ENCODE measurements around the gene PRKAR1B. TPM values are rescaled to one million over a fixed set of nuclear protein-coding genes. Genes with fewer than 3 reads are reported as not detected.

The PRKAR1B gene
- total RNA-seq, 1 experiment from 2014 or later = 24.8 TPM

DNA sequence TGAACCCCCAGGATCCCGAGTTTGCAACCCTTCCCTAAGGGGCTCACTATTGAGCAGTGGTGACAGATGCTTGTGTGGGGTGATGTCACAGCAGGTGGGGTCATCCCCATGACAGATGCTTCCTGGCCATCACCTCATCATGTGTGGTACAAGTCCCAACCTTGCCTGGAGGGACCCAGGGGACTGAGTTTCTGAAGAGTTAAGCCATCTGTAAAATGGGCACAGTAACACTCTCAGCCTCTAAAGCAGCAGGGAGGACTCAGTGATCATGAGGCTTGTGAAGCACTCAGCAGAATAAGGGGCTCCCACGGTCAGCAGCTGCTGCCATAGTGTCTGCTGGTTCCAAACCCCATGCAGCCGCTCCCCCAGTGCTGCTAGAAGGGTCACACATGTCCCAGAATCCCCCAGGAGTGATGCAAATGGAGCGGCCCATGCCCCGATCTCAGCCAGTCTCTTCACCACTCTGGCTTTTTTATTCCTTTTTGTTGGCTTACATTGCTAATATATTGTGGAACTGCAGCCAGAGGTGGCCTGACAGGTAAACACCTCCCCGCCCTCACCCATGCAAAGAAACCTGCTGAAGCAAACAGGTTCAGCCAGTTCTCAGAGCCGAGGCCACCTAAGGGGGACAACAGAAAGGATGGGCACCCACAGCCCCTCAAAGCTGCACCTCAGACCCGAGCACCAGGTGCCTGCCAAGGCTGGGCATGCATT lies 105.4 kb downstream of the PRKAR1B start:
- Mint-ChIP-seq H3K36me3 (ENCODE audit: insufficient read depth, unreplicated experiment) (no peaks in the 10 kb centered on the region), H3K4me3 (ENCODE audit: low read depth, unreplicated experiment) (no peak overlapping the region), H3K27me3 (ENCODE audit: unreplicated experiment) (no peaks in the 10 kb centered on the region), H3K27ac (ENCODE audit: unreplicated experiment) (no peak overlapping the region), H3K4me1 (ENCODE audit: low read depth, unreplicated experiment) (peaks cover 7% of the 10 kb centered on the region), H3K9me3 (ENCODE audit: low read depth, unreplicated experiment) (peaks cover 13% of the 10 kb centered on the region)
- TF ChIP-seq, protein P1, sequence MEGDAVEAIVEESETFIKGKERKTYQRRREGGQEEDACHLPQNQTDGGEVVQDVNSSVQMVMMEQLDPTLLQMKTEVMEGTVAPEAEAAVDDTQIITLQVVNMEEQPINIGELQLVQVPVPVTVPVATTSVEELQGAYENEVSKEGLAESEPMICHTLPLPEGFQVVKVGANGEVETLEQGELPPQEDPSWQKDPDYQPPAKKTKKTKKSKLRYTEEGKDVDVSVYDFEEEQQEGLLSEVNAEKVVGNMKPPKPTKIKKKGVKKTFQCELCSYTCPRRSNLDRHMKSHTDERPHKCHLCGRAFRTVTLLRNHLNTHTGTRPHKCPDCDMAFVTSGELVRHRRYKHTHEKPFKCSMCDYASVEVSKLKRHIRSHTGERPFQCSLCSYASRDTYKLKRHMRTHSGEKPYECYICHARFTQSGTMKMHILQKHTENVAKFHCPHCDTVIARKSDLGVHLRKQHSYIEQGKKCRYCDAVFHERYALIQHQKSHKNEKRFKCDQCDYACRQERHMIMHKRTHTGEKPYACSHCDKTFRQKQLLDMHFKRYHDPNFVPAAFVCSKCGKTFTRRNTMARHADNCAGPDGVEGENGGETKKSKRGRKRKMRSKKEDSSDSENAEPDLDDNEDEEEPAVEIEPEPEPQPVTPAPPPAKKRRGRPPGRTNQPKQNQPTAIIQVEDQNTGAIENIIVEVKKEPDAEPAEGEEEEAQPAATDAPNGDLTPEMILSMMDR (IDR thresholded peaks at IDR 0.05; ENCODE audit: unreplicated experiment) = no peak
- intact Hi-C loops (cut with micrococcal nuclease; ENCODE audit: unreplicated experiment) = no loop called here
- CTCF ChIA-PET = no interaction called here
- no TSS peak for BruUV-seq (replicated peaks)
- DNase-seq = peak; percentile 50

DNA sequence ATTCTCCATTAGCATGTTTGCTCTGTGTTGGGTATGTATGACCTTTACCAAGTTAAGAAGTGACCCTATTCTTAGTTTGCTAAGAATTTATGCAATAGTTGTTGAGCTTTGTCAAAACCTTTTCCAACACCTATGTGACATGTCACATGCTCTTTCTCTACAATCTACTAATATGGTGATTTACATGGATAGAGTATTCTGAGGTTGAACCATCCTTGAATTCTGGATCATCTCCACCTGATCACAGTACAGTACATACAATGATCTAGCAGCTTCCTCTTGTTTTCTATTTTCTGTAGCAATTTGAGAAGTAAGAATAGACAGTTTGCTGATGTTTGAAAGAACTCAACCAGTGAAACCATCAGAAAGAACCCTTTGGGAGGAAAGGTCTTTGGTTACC lies 106.2 kb downstream of the PRKAR1B start:
- CTCF ChIA-PET = no interaction called here
- no TSS peak for BruUV-seq (replicated peaks)
- DNase-seq = no peak
- peaks cover 7% of the 10 kb centered on the region for H3K4me1 Mint-ChIP-seq (ENCODE audit: low read depth, unreplicated experiment)
- TF ChIP-seq, protein P1 (IDR thresholded peaks at IDR 0.05; ENCODE audit: unreplicated experiment) = no peak
- no peak overlapping the region for H3K4me3 Mint-ChIP-seq (ENCODE audit: low read depth, unreplicated experiment)
- no peak overlapping the region for H3K27ac Mint-ChIP-seq (ENCODE audit: unreplicated experiment)
- no peaks in the 10 kb centered on the region for H3K27me3 Mint-ChIP-seq (ENCODE audit: unreplicated experiment)
- intact Hi-C loops (cut with micrococcal nuclease; ENCODE audit: unreplicated experiment) = no loop called here
- H3K36me3 Mint-ChIP-seq (ENCODE audit: insufficient read depth, unreplicated experiment) = no peaks in the 10 kb centered on the region
- H3K9me3 Mint-ChIP-seq (ENCODE audit: low read depth, unreplicated experiment) = peaks cover 13% of the 10 kb centered on the region

DNA sequence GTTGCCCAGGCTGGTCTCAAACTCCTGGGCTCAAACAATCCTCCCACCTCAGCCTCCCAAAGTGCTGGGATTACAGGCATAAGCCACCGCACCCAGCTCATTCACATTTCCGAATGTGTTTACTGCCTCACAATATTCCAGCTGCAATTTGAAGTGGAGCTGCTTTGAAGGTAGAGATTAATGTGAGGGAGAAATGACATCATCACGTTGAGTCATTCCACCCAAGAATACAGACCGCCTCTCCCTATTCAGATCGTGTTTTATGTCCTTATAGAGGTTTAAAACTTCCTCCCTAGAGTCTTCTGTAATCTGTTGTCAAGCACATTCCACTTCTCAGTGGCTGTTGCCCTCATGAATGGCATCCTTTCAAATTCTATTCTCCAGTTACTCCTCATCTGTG lies 107.0 kb downstream of the PRKAR1B start:
- DNase-seq = no peak
- Mint-ChIP-seq H3K36me3 (ENCODE audit: insufficient read depth, unreplicated experiment) (no peaks in the 10 kb centered on the region), H3K9me3 (ENCODE audit: low read depth, unreplicated experiment) (peaks cover 11% of the 10 kb centered on the region), H3K27ac (ENCODE audit: unreplicated experiment) (no peak overlapping the region), H3K4me3 (ENCODE audit: low read depth, unreplicated experiment) (no peak overlapping the region), H3K27me3 (ENCODE audit: unreplicated experiment) (no peaks in the 10 kb centered on the region), H3K4me1 (ENCODE audit: low read depth, unreplicated experiment) (peaks cover 7% of the 10 kb centered on the region)
- no TSS peak for BruUV-seq (replicated peaks)
- CTCF ChIA-PET = no interaction called here
- intact Hi-C loops (cut with micrococcal nuclease; ENCODE audit: unreplicated experiment) = no loop called here
- TF ChIP-seq, protein P1 (IDR thresholded peaks at IDR 0.05; ENCODE audit: unreplicated experiment) = no peak

DNA sequence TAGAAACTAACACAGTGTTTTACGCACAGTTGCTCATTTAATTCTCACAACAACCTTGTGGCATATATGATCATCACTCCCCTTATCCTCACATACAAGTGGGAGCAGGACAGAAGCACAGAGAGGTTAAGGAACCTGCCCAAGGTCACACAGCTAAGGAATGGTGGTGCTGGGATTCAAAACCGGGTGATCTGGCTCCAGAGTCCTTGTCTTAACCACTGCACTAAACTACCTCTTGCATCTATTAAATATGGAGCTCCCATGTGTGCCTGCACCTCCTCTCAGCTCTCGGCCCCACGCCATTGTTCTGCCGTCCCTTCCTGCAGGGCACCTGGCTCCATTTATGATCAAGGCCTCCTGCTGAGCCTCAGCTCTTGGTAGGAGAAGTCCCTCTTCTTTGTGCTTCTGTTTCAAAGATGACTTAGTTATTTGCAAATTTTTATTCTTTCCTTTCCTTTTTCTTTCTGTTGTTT lies 107.7 kb downstream of the PRKAR1B start:
- Mint-ChIP-seq H3K4me1 (ENCODE audit: low read depth, unreplicated experiment) (peaks cover 7% of the 10 kb centered on the region), H3K36me3 (ENCODE audit: insufficient read depth, unreplicated experiment) (no peaks in the 10 kb centered on the region), H3K4me3 (ENCODE audit: low read depth, unreplicated experiment) (no peak overlapping the region), H3K9me3 (ENCODE audit: low read depth, unreplicated experiment) (peaks cover 6% of the 10 kb centered on the region), H3K27ac (ENCODE audit: unreplicated experiment) (no peak overlapping the region), H3K27me3 (ENCODE audit: unreplicated experiment) (no peaks in the 10 kb centered on the region)
- intact Hi-C loops (cut with micrococcal nuclease; ENCODE audit: unreplicated experiment) = no loop called here
- TF ChIP-seq, protein P1 (IDR thresholded peaks at IDR 0.05; ENCODE audit: unreplicated experiment) = no peak
- DNase-seq = no peak
- CTCF ChIA-PET = no interaction called here
- no TSS peak for BruUV-seq (replicated peaks)
